Hepatocyte (in vitro differentiated cells): ENCODE measurements around the gene OIT3. TPM values are rescaled to one million over a fixed set of nuclear protein-coding genes. Genes with fewer than 3 reads are reported as not detected.
A peak's percentile ranks its signal among the peaks of the same experiment; 100 is the strongest.

ENCODE experiments used
- DNase-seq: peaks from one replicate; pipeline ENCODE4 v3.0.0-alpha.2; 2016; ENCODE audit warnings: low spot score
- H2AFZ ChIP-seq: fragments of 200-600 bp; sonication (generic); 2 replicates; pipeline ENCODE4 v1.6.0; 2016; ENCODE audit warnings: antibody characterized with exemption, mild to moderate bottlenecking
- H3K27ac ChIP-seq: fragments of 200-600 bp; sonication (generic); 2 replicates; pipeline ENCODE4 v1.5.1; 2016; ENCODE audit warnings: mild to moderate bottlenecking
- H3K27me3 ChIP-seq: fragments of 200-600 bp; sonication (generic); 2 replicates; pipeline ENCODE4 v1.6.1; 2016
- H3K36me3 ChIP-seq: fragments of 200-600 bp; sonication (generic); replicated peaks from 2 replicates; pipeline ENCODE4 v1.5.1; 2016; ENCODE audit warnings: low read depth; ENCODE audit not compliant: insufficient read depth
- H3K4me1 ChIP-seq: fragments of 200-600 bp; sonication (generic); 2 replicates; pipeline ENCODE4 v1.5.1; 2016; ENCODE audit warnings: mild to moderate bottlenecking, moderate library complexity; ENCODE audit not compliant: insufficient read depth
- H3K4me2 ChIP-seq: fragments of 200-600 bp; sonication (generic); 2 replicates; pipeline ENCODE4 v1.6.0; 2016
- H3K4me3 ChIP-seq: fragments of 200-600 bp; sonication (generic); 2 replicates; pipeline ENCODE4 v1.5.1; 2016; ENCODE audit warnings: mild to moderate bottlenecking
- H3K79me2 ChIP-seq: fragments of 200-600 bp; sonication (generic); 2 replicates; pipeline ENCODE4 v1.6.0; 2017; ENCODE audit warnings: mild to moderate bottlenecking
- H3K9me2 ChIP-seq: fragments of 200-600 bp; sonication (generic); replicated peaks from 2 replicates; pipeline ENCODE4 v1.6.0; 2017; ENCODE audit warnings: mild to moderate bottlenecking; ENCODE audit not compliant: insufficient read depth
- H3K9me3 ChIP-seq: fragments of 200-600 bp; sonication (generic); 2 replicates; pipeline ENCODE4 v1.5.1; 2016; ENCODE audit warnings: low read depth, mild to moderate bottlenecking
- H4K20me1 ChIP-seq: fragments of 200-600 bp; sonication (generic); 2 replicates; pipeline ENCODE4 v1.6.0; 2016; ENCODE audit warnings: mild to moderate bottlenecking; ENCODE audit not compliant: insufficient read depth, poor library complexity, severe bottlenecking
- CTCF ChIP-seq: fragments of 200-600 bp; sonication (generic); IDR thresholded peaks from 2 replicates; pipeline ENCODE4 v1.5.1; 2016; ENCODE audit warnings: antibody characterized with exemption, mild to moderate bottlenecking; ENCODE audit not compliant: poor library complexity
- EZH2 ChIP-seq: fragments of 200-600 bp; sonication (generic); IDR thresholded peaks from 2 replicates; pipeline ENCODE4 v1.6.1; 2016; ENCODE audit warnings: antibody characterized with exemption, mild to moderate bottlenecking, borderline replicate concordance
- EZH2phosphoT487 ChIP-seq: fragments of 200-600 bp; sonication (generic); IDR thresholded peaks from one replicate; pipeline ENCODE4 v1.6.1; 2018; ENCODE audit warnings: antibody characterized with exemption, mild to moderate bottlenecking, low read depth, moderate library complexity; ENCODE audit not compliant: unreplicated experiment, severe bottlenecking
- WGBS: methylation state at CpG from one replicate; pipeline ENCODE4 v1.1.6; 2016; ENCODE audit warnings: low lambda C conversion rate; ENCODE audit errors: missing lambda C conversion rate; 5-methylcytosine and 5-hydroxymethylcytosine counted together
- polyA plus RNA-seq: library from polyadenylated mRNA; unstranded; fragments of >200 nt; fragmentation: Nextera tagmentation; extraction: Ambion mirVana; gene quantifications from 2 replicates; pipeline ENCODE4 v1.2.1, GENCODE V29; 2016
- total RNA-seq: library from RNA; depleted of rRNA; stranded (reverse); fragments of >200 nt; gene quantifications from 2 replicates; pipeline ENCODE4 v1.2.3, GENCODE V29; 2014

OIT3 gene
- total and polyA plus RNA-seq, 2 experiments from 2014 or later, result 0.88 TPM; not detected in 1

GRCh38 chr10:72956001-72956400, 62.5 kb downstream of the OIT3 start:
- TF ChIP-seq CTCF (no peak), EZH2phosphoT487 (no peak), EZH2 (no peak)
- Histone ChIP-seq H3K9me3 (no peaks in the 10 kb centered on the region), H3K4me2 (no peak overlapping the region), H2AFZ (no peak overlapping the region), H3K9me2 (no peaks in the 10 kb centered on the region), H3K79me2 (peaks cover 15% of the 10 kb centered on the region), H3K27ac (peak overlapping the region; percentile 93), H4K20me1 (no peaks in the 10 kb centered on the region), H3K4me3 (no peak overlapping the region), H3K36me3 (no peaks in the 10 kb centered on the region), H3K27me3 (no peaks in the 10 kb centered on the region), H3K4me1 (no peaks in the 10 kb centered on the region)
- no peak for DNase-seq

- Histone ChIP-seq H3K4me3 (no peak overlapping the region), H2AFZ (no peak overlapping the region), H3K4me2 (no peak overlapping the region), H3K9me3 (peaks cover 13% of the 10 kb centered on the region), H3K27ac (no peak overlapping the region), H3K36me3 (no peaks in the 10 kb centered on the region), H3K79me2 (no peaks in the 10 kb centered on the region), H3K9me2 (no peaks in the 10 kb centered on the region), H4K20me1 (no peaks in the 10 kb centered on the region), H3K27me3 (no peaks in the 10 kb centered on the region), H3K4me1 (no peaks in the 10 kb centered on the region)
- DNase-seq, result no peak
- 86% methylated on average over 1 of the region's 1 CpG for WGBS
- TF ChIP-seq EZH2phosphoT487 (no peak), EZH2 (no peak), CTCF (no peak)
Measured at GRCh38 chr10:72976886-72977285, 83.3 kb downstream of the OIT3 start.

- Histone ChIP-seq H3K9me2 (no peaks in the 10 kb centered on the region), H3K9me3 (peaks cover 13% of the 10 kb centered on the region), H3K4me3 (no peak overlapping the region), H3K27ac (no peak overlapping the region), H3K4me2 (no peak overlapping the region), H2AFZ (no peak overlapping the region), H3K36me3 (no peaks in the 10 kb centered on the region), H3K27me3 (no peaks in the 10 kb centered on the region), H3K79me2 (no peaks in the 10 kb centered on the region), H3K4me1 (no peaks in the 10 kb centered on the region), H4K20me1 (no peaks in the 10 kb centered on the region)
- no peak for TF ChIP-seq EZH2phosphoT487
- no peak for TF ChIP-seq CTCF
- TF ChIP-seq EZH2, result no peak
- DNase-seq, result no peak
Measured at GRCh38 chr10:72979709-72980108, 86.2 kb downstream of the OIT3 start.

DNA sequence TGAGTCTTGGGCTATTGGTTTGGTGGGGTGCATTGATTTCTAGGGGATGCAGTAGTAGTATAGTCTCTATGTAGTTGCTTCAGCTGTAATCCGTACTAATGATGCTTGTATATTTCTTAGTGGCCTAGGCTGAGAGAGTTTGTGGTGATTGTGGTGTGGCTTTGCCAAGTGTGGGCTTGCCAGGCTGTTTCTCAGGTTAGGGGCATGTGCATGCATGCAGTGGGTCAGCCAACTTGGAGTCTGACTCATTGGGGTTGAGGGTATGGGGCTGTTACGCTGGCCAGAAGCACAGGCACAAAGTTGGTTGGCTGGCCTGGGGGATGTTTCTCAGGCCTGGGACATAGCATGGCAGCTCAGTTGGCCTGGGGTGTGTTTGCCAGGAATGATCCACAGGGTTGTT, 86.8 kb downstream of the OIT3 start:
- Histone ChIP-seq H2AFZ (no peak overlapping the region), H3K79me2 (no peaks in the 10 kb centered on the region), H3K9me3 (peaks cover 13% of the 10 kb centered on the region), H3K27ac (no peak overlapping the region), H3K4me3 (no peak overlapping the region), H3K36me3 (no peaks in the 10 kb centered on the region), H3K4me2 (no peak overlapping the region), H3K4me1 (no peaks in the 10 kb centered on the region), H3K27me3 (no peaks in the 10 kb centered on the region), H3K9me2 (no peaks in the 10 kb centered on the region), H4K20me1 (no peaks in the 10 kb centered on the region)
- WGBS, result 81% methylated on average over 2 of the region's 2 CpGs
- no peak for TF ChIP-seq CTCF
- no peak for TF ChIP-seq EZH2
- no peak for TF ChIP-seq EZH2phosphoT487
- no peak for DNase-seq
